HepG2 (cell line): Measurements from ENCODE around the gene SRRM1. TPM values are rescaled to one million over a fixed set of nuclear protein-coding genes. Genes with fewer than 3 reads are reported as not detected.

Source experiments
- ATAC-seq: fragments of 200-7000 bp; cut with Tn5 transposase; 3 replicates; pipeline ENCODE4 v1.9.1; 2020; ENCODE audit warnings: mild to moderate bottlenecking, moderate library complexity
- BruUV-seq: library from RNA; stranded (reverse); fragments of 400-500 nt; replicated peaks from 2 replicates; lab custom pipeline; 2021; lab: Mats Ljungman, UMichigan
- CTCF ChIA-PET: fragments of 300-600 bp; formaldehyde crosslinking; extraction: SDS; loops from one replicate; lab custom pipeline; 2021; ENCODE audit warnings: low total read pairs, inconsistent platforms, low intra/inter-chr PET ratio; lab: Yijun Ruan, JAX
- POLR2A ChIA-PET: fragments of 350-600 bp; sonication (Branson Sonifier 250); formaldehyde crosslinking; loops from one replicate; lab custom pipeline; 2020; ENCODE audit warnings: antibody characterized with exemption, inconsistent platforms; lab: Yijun Ruan, JAX
- DNase-seq: peaks from one replicate; pipeline ENCODE4 v3.0.0-alpha.2; 2015; ENCODE audit warnings: low spot score
- FAIRE-seq: peaks from 3 replicates; lab custom pipeline; 2011; peaks lifted over from hg19 to GRCh38; lab: Jason Lieb, UNC
- H2AFZ ChIP-seq: one replicate; pipeline ENCODE4 v1.6.1; 2011; ENCODE audit warnings: low read length, inconsistent platforms
- H3K27ac ChIP-seq: fragments of 300-600 bp; 3 replicates; pipeline ENCODE4 v1.8.0; 2011; ENCODE audit warnings: mixed run types, mild to moderate bottlenecking, mixed read lengths, low read length, inconsistent platforms; ENCODE audit not compliant: insufficient read depth; ENCODE audit errors: extremely low read length
- H3K27me3 ChIP-seq, 2 experiments: fragments of 200-600 bp in 1 of 2; 2 replicates in 1 of 2; 3 replicates in 1 of 2; pipeline versions ENCODE4 v1.6.0 to v1.8.0; 2011; ENCODE audit warnings: low read length in 2 of 2, mild to moderate bottlenecking in 2 of 2, moderate library complexity in 2 of 2, inconsistent platforms in 1 of 2; ENCODE audit not compliant: insufficient read depth in 2 of 2, control insufficient read depth in 1 of 2
- H3K36me3 ChIP-seq, 2 experiments: fragments of 200-600 bp in 1 of 2; replicated peaks in 1 of 2; 2 replicates in 1 of 2; 3 replicates in 1 of 2; pipeline versions ENCODE4 v1.5.1 to v1.8.0; 2011; ENCODE audit warnings: low read length in 2 of 2, inconsistent platforms in 1 of 2; ENCODE audit not compliant: insufficient read depth in 2 of 2, control insufficient read depth in 1 of 2
- H3K4me1 ChIP-seq: 2 replicates; pipeline ENCODE4 v1.5.1; 2012; ENCODE audit warnings: low read length, inconsistent platforms; ENCODE audit not compliant: insufficient read depth
- H3K4me2 ChIP-seq: 2 replicates; pipeline ENCODE4 v1.6.0; 2011; ENCODE audit warnings: low read depth, low read length, inconsistent platforms
- H3K4me3 ChIP-seq, 3 experiments: fragments of 200-600 bp in 1 of 3; sonication (generic), shearing (Covaris generic) in 1 of 3; replicated peaks in 1 of 3; 2 replicates each; pipeline ENCODE4 v1.5.1; 2011 to 2016; ENCODE audit warnings: low read length in 3 of 3, inconsistent platforms in 2 of 3, low read depth in 2 of 3, mild to moderate bottlenecking in 2 of 3, control low read depth in 1 of 3, mixed read lengths in 1 of 3; ENCODE audit not compliant: insufficient read depth in 1 of 3
- H3K79me2 ChIP-seq: one replicate; pipeline ENCODE4 v1.6.1; 2011; ENCODE audit warnings: low read length, inconsistent platforms; ENCODE audit not compliant: insufficient read depth
- H3K9ac ChIP-seq: 2 replicates; pipeline ENCODE4 v1.6.0; 2011; ENCODE audit warnings: mild to moderate bottlenecking, low read depth, low read length, inconsistent platforms; ENCODE audit not compliant: insufficient read depth
- H3K9me3 ChIP-seq: 2 replicates; pipeline ENCODE4 v1.5.1; 2012; ENCODE audit warnings: mild to moderate bottlenecking, low read length
- H4K20me1 ChIP-seq: 2 replicates; pipeline ENCODE4 v1.6.0; 2011; ENCODE audit warnings: inconsistent platforms, mild to moderate bottlenecking, low read length, moderate library complexity; ENCODE audit not compliant: insufficient read depth
- CREB1 ChIP-seq, 2 experiments: fragments of 450-650 bp in 1 of 2; IDR thresholded peaks; 2 replicates each; pipeline ENCODE4 v1.6.1; 2016 to 2017; ENCODE audit warnings: control low read depth in 1 of 2, mild to moderate bottlenecking in 1 of 2, missing compliant biosample characterization in 1 of 2, missing genetic modification characterization in 1 of 2
- MTA3 ChIP-seq: sonication (generic); formaldehyde crosslinking; IDR thresholded peaks from 2 replicates; pipeline ENCODE4 v1.4.0; 2020; ENCODE audit warnings: missing genetic modification reagents
- WGBS: methylation state at CpG from one replicate; pipeline ENCODE4 v1.1.6; 2017; ENCODE audit warnings: low lambda C conversion rate; 5-methylcytosine and 5-hydroxymethylcytosine counted together
- in situ Hi-C: cut with HindIII; loops from 2 replicates; pipeline ENCODE4 v1.10.0; 2017; ENCODE audit warnings: low pct_unique_long_range_greater_than_20kb; ENCODE audit not compliant: extremely low pct_ligation_motif_present
- intact Hi-C: fragments of 100-400 bp; cut with micrococcal nuclease; formaldehyde crosslinking; loops from one replicate; pipeline ENCODE4 v1.10.0; 2022; ENCODE audit not compliant: unreplicated experiment
- polyA plus RNA-seq, 8 experiments: library from polyadenylated mRNA; depleted of rRNA in 3 of 8; stranded (reverse) in 7 of 8; unstranded in 1 of 8; fragments of >200 nt; fragmentation: Illumina TruSeq in 4 of 8; extraction: Trizol in 4 of 8; gene quantifications; 2 replicates each; pipeline versions ENCODE4 v1.2.1 to v1.2.3, GENCODE V29; 2011 to 2016; ENCODE audit warnings: low read depth in 4 of 8, missing spikeins in 1 of 8, mixed read lengths in 1 of 8; ENCODE audit not compliant: insufficient read depth in 1 of 8
- total RNA-seq, 5 experiments: library from RNA; depleted of rRNA; stranded (reverse); fragments of >200 nt; fragmentation: Illumina TruSeq; extraction: Trizol; gene quantifications; 2 replicates each; pipeline ENCODE4 v1.2.3, GENCODE V29; 2016; ENCODE audit warnings: low read depth in 1 of 5
- TF ChIP-seq, protein P1 (sequence below): IDR thresholded peaks from 2 replicates; pipeline ENCODE4 v1.6.1; 2012; ENCODE audit warnings: low read length, improper control_type of control experiment

The SRRM1 gene
- total and polyA plus RNA-seq, 2 of the 13 experiments (the other 11 are each of a cell fraction or from before 2014, with no cell fraction given): 31.6 to 44.5 TPM

DNA sequence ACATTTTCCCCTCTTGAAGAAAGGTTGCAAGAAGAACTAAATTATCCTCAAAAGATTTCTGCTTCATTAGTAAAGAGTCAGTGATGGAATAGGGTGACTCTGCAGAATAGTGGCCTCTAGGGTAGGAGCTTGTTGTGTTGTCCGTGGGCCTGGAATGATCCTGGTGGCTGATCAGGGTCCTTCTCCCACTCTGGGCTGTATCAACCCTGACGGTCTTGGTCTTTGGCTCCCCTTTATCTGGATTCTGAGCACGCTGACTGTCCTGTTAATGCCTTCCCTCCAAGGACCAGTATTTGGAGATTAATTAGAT, 36.9 kb upstream of the SRRM1 start (continued):
- TF ChIP-seq, protein P1, sequence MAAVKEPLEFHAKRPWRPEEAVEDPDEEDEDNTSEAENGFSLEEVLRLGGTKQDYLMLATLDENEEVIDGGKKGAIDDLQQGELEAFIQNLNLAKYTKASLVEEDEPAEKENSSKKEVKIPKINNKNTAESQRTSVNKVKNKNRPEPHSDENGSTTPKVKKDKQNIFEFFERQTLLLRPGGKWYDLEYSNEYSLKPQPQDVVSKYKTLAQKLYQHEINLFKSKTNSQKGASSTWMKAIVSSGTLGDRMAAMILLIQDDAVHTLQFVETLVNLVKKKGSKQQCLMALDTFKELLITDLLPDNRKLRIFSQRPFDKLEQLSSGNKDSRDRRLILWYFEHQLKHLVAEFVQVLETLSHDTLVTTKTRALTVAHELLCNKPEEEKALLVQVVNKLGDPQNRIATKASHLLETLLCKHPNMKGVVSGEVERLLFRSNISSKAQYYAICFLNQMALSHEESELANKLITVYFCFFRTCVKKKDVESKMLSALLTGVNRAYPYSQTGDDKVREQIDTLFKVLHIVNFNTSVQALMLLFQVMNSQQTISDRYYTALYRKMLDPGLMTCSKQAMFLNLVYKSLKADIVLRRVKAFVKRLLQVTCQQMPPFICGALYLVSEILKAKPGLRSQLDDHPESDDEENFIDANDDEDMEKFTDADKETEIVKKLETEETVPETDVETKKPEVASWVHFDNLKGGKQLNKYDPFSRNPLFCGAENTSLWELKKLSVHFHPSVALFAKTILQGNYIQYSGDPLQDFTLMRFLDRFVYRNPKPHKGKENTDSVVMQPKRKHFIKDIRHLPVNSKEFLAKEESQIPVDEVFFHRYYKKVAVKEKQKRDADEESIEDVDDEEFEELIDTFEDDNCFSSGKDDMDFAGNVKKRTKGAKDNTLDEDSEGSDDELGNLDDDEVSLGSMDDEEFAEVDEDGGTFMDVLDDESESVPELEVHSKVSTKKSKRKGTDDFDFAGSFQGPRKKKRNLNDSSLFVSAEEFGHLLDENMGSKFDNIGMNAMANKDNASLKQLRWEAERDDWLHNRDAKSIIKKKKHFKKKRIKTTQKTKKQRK: no peak

DNA sequence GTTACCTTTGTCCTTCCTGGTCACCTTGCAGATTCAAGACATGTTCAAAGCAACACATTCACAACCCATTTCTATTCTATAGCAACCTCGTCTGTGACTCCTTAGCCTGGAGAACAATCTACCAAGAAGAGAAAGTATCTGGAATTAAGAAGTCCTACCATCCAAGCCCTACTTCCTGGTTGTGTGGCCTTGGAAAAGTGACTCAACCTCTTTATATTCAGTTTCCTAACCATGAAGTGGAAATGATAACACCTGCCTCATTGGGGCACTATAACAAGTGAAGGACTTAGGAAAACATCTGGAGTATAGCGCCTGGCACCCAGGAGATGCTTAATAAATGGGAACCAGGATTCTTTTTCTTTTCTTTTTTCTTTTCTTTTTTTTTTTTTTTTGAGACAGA, 36.5 kb upstream of the SRRM1 start:
- Histone ChIP-seq H3K27ac (peak overlapping the region; percentile 66), H3K4me3 (peak overlapping the region in 1 of 3 experiments; percentile 46; a peak in 1 of 6 replicates), H3K9me3 (no peaks in the 10 kb centered on the region), H3K79me2 (no peaks in the 10 kb centered on the region), H3K4me1 (peaks cover 47% of the 10 kb centered on the region), H3K27me3 (no peaks in the 10 kb centered on the region; a peak in 1 of 5 replicates), H4K20me1 (no peaks in the 10 kb centered on the region), H2AFZ (no peak overlapping the region), H3K4me2 (peak overlapping the region; percentile 70; the same call in 1 of the 2 replicates), H3K9ac (no peak overlapping the region), H3K36me3 (no peaks in the 10 kb centered on the region)
- WGBS: 90% methylated on average over 2 of the region's 2 CpGs
- FAIRE-seq (no peak), DNase-seq (no peak), ATAC-seq (no peak)
- no peak for TF ChIP-seq MTA3 (CRISPR knock-in tag)
- TF ChIP-seq CREB1 (IDR thresholded peaks at IDR 0.05): no peak
- TF ChIP-seq CREB1 (CRISPR knock-in tag; IDR thresholded peaks at IDR 0.05): peak; percentile 22; the same call in 1 of the 2 replicates
- intact Hi-C loops: no loop called here
- CTCF ChIA-PET: no interaction called here
- no TSS peak for BruUV-seq
- in situ Hi-C loops: no loop called here
- POLR2A ChIA-PET: no interaction called here
